K562 (cell line): ENCODE results near the gene GPR78. TPM values are rescaled to one million over a fixed set of nuclear protein-coding genes. Genes with fewer than 3 reads are reported as not detected.

Experiments
- ZBTB1 ChIP-seq: sonication (generic); formaldehyde crosslinking; IDR thresholded peaks from 2 replicates; pipeline ENCODE4 v1.8.1; 2023; ENCODE audit warnings: missing genetic modification reagents, low read depth, mild to moderate bottlenecking, borderline replicate concordance
- ZNF589 ChIP-seq: fragments of 200-800 bp; sonication (Bioruptor generic); IDR thresholded peaks from 2 replicates; pipeline ENCODE4 v1.6.1; 2016; ENCODE audit warnings: low read depth, missing genetic modification characterization, missing compliant biosample characterization
- polyA plus RNA-seq, 8 experiments: library from polyadenylated mRNA; depleted of rRNA in 4 of 8; stranded (reverse) in 5 of 8; unstranded in 3 of 8; fragments of >200 nt; fragmentation: Nextera tagmentation in 2 of 8; fragmentation: Illumina TruSeq in 1 of 8; extraction: Ambion mirVana in 2 of 8; extraction: Trizol in 1 of 8; gene quantifications; 2 replicates each; pipeline versions ENCODE4 v1.2.1 to v1.2.3, GENCODE V29; 2011 to 2014; ENCODE audit warnings: inconsistent platforms in 1 of 8, missing spikeins in 1 of 8
- total RNA-seq, 7 experiments: library from RNA; depleted of rRNA in 6 of 7; stranded (reverse); fragments of >200 nt in 6 of 7; fragmentation: Illumina TruSeq in 2 of 7; extraction: Trizol in 2 of 7; gene quantifications; 2 replicates each; pipeline versions ENCODE4 v1.2.1 to v1.2.3, GENCODE V29; 2011 to 2021; ENCODE audit warnings: low replicate concordance in 1 of 7
- TF ChIP-seq, protein P1 (sequence below): sonication (generic); formaldehyde crosslinking; IDR thresholded peaks from 2 replicates; pipeline ENCODE4 v1.8.0; 2022; ENCODE audit warnings: missing genetic modification reagents, mild to moderate bottlenecking, borderline replicate concordance
- TF ChIP-seq, protein P2 (sequence below), 2 experiments: fragments of 250-450 bp in 1 of 2; fragments of 450-650 bp in 1 of 2; sonication (Bioruptor Pico) in 1 of 2; IDR thresholded peaks; 2 replicates each; pipeline versions ENCODE4 v1.6.1 to v1.8.0; 2016 to 2021; ENCODE audit warnings: mild to moderate bottlenecking in 2 of 2, moderate library complexity in 2 of 2, missing compliant biosample characterization in 1 of 2, missing genetic modification characterization in 1 of 2
- TF ChIP-seq, protein P3 (sequence below): fragments of 250-450 bp; sonication (Bioruptor Pico); IDR thresholded peaks from 2 replicates; pipeline ENCODE4 v1.9.0; 2021; ENCODE audit warnings: mild to moderate bottlenecking, inconsistent platforms
- TF ChIP-seq, protein P4 (sequence below): sonication (generic); formaldehyde crosslinking; IDR thresholded peaks from 2 replicates; pipeline ENCODE4 v1.8.0; 2023; ENCODE audit warnings: mild to moderate bottlenecking, missing genetic modification reagents

GPR78 gene
- total and polyA plus RNA-seq, 9 of the 15 experiments (the other 6 are each of a cell fraction or from before 2014, with no cell fraction given), result 0.04 to 0.13 (median 0.07) TPM; not detected in 4

DNA sequence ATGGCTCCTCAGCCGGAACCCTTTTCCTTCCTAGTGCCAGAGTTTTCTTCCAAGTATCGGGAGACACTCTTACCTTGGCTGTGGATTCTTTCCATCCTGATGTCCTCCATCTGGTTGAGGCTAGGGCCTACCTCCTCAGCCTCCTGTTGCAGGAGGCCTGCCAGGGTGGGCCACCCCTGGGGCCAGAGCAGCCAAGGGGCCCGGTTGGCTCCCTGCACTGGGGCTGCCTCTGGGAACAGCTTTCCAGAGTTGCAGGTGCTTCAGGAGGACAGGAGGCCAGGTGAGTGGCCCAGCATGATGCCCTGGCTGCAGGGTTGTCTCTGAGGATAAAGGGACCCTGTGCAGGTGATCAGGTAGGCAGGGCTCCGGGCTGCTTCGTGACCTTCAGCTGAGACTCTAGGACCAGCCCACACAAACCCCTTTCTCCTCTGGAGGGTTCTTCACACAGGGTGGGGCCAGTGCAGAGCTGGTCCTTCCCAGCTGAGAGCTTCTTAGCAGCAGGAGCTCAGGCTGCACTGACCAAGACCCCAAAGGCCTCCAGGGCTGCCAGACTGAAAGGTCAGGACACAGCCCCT is 5.3 kb upstream of the GPR78 start (continued):
- TF ChIP-seq ZNF589 (no peak), ZBTB1 (CRISPR knock-in tag) (no peak)
- TF ChIP-seq, protein P1, sequence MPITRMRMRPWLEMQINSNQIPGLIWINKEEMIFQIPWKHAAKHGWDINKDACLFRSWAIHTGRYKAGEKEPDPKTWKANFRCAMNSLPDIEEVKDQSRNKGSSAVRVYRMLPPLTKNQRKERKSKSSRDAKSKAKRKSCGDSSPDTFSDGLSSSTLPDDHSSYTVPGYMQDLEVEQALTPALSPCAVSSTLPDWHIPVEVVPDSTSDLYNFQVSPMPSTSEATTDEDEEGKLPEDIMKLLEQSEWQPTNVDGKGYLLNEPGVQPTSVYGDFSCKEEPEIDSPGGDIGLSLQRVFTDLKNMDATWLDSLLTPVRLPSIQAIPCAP (CRISPR knock-in tag), result no peak
- TF ChIP-seq, protein P2, sequence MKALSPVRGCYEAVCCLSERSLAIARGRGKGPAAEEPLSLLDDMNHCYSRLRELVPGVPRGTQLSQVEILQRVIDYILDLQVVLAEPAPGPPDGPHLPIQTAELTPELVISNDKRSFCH (CRISPR knock-in tag; IDR thresholded peaks at IDR 0.05), result no peak
- TF ChIP-seq, protein P2 (tag; IDR thresholded peaks at IDR 0.05), result no peak
- TF ChIP-seq, protein P3, sequence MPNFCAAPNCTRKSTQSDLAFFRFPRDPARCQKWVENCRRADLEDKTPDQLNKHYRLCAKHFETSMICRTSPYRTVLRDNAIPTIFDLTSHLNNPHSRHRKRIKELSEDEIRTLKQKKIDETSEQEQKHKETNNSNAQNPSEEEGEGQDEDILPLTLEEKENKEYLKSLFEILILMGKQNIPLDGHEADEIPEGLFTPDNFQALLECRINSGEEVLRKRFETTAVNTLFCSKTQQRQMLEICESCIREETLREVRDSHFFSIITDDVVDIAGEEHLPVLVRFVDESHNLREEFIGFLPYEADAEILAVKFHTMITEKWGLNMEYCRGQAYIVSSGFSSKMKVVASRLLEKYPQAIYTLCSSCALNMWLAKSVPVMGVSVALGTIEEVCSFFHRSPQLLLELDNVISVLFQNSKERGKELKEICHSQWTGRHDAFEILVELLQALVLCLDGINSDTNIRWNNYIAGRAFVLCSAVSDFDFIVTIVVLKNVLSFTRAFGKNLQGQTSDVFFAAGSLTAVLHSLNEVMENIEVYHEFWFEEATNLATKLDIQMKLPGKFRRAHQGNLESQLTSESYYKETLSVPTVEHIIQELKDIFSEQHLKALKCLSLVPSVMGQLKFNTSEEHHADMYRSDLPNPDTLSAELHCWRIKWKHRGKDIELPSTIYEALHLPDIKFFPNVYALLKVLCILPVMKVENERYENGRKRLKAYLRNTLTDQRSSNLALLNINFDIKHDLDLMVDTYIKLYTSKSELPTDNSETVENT (CRISPR knock-in tag), result no peak
- TF ChIP-seq, protein P4, sequence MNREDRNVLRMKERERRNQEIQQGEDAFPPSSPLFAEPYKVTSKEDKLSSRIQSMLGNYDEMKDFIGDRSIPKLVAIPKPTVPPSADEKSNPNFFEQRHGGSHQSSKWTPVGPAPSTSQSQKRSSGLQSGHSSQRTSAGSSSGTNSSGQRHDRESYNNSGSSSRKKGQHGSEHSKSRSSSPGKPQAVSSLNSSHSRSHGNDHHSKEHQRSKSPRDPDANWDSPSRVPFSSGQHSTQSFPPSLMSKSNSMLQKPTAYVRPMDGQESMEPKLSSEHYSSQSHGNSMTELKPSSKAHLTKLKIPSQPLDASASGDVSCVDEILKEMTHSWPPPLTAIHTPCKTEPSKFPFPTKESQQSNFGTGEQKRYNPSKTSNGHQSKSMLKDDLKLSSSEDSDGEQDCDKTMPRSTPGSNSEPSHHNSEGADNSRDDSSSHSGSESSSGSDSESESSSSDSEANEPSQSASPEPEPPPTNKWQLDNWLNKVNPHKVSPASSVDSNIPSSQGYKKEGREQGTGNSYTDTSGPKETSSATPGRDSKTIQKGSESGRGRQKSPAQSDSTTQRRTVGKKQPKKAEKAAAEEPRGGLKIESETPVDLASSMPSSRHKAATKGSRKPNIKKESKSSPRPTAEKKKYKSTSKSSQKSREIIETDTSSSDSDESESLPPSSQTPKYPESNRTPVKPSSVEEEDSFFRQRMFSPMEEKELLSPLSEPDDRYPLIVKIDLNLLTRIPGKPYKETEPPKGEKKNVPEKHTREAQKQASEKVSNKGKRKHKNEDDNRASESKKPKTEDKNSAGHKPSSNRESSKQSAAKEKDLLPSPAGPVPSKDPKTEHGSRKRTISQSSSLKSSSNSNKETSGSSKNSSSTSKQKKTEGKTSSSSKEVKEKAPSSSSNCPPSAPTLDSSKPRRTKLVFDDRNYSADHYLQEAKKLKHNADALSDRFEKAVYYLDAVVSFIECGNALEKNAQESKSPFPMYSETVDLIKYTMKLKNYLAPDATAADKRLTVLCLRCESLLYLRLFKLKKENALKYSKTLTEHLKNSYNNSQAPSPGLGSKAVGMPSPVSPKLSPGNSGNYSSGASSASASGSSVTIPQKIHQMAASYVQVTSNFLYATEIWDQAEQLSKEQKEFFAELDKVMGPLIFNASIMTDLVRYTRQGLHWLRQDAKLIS (CRISPR knock-in tag), result no peak
